Measurements from ENCODE around the gene COA1.
"Not testable (repeated sequence)": the region's sequence is repeated elsewhere in the genome, so short reads cannot be mapped to it uniquely, and the experiment has no call there.

The COA1 gene

DNA sequence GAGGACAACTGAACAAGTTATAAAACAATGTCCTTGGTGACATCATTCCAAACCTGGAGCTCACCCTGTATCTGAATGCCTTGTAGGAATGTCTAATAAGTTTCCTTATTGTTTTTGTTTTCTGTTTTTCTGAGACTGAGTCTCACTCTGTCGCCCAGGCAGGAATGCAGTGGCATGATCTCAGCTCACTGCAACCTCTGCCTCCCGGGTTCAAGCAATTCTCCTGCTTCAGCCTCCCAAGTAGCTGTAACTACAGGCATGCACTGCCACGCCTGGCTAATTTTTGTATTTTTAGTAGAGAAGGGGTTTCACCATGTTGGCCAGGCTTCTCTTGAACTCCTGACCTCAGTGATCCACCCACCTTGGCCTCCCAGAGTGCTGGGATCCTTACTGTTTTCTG lies 2.2 kb upstream of the COA1 start:
- in situ Hi-C loops (cut with MboI; ENCODE audit: low sequenced_read_pairs), result not testable (repeated sequence)

DNA sequence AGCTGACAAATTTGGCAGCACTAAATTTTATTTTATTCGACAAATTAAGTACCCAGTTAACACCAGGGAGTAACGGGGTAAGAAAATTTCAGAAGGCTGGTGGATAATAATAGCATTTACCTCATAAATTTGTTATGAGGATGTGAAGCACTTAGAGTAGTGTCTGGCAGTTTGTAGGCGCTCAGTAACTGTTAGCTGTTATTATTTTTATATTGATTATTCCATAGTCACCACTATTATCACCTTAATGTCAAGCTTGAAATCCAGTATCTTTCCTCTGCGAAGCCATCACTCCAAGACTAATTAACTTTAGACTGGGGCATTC lies 563 bp upstream of the COA1 start:
- in situ Hi-C loops (cut with MboI; ENCODE audit: low sequenced_read_pairs), result no loop called here

- in situ Hi-C loops (cut with MboI; ENCODE audit: low sequenced_read_pairs), result no loop called here
Observed at GRCh38 chr7:43727494-43727893, 1.8 kb downstream of the COA1 start.

GRCh38 chr7:43727003-43727402 lies 2.3 kb downstream of the COA1 start:
- in situ Hi-C loops (cut with MboI; ENCODE audit: low sequenced_read_pairs), result no loop called here

DNA sequence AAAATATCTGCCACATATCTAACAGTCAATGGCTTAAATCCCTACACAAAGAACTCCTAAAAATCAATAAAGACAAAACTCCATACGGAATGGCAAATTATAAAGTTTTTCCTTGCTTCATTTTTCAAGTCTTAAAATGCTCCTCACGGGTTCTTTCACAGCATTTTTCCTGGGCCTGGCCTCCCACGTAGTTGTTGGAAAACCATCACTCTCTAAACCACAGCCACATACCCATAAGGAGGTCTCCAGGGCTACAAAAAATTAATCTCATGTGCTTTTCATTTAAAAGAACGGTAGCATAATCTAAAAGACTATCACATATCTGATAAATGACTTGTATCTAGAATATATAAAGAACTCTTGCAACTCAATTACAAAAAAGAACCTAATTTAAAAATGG lies 2.9 kb downstream of the COA1 start:
- in situ Hi-C loops (cut with MboI; ENCODE audit: low sequenced_read_pairs), result no loop called here

- in situ Hi-C loops (cut with MboI; ENCODE audit: low sequenced_read_pairs), result no loop called here
Observed at GRCh38 chr7:43725251-43725650, 4.1 kb downstream of the COA1 start.

- in situ Hi-C loops (cut with MboI; ENCODE audit: low sequenced_read_pairs), result loop anchor here (25.0 kb wide), 1 partner anchor 136 kb away; the partner anchor contains the start of gene STK17A
Observed at GRCh38 chr7:43723007-43723341, 6.3 kb downstream of the COA1 start.

DNA sequence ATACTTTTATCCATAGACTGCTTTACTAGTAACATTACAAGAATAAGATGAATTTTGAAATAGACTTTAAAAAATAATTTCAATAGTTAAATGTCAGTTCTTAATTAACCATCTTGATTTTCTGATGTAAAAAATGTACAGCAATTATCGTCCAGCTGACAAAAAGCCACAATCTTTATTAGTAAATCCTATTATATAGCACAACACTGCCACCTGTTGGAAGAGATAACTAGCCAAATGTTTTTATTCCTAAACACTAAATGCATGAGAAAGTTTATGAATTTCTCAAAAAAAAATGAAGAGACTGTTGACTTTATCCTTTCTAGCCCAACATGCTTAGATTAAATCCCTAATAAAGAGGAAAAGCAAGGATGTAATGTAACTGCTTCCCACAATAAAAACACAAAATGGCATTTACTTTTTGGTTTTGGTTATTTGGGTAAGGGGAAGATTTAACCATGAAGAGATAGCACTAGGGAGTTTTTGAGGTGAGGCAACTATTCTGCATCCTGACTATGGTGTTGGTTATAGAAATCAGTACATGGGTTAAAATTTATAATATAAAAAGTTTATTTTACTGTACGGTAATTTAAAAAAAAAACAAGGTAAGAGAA lies 8.0 kb downstream of the COA1 start:
- in situ Hi-C loops (cut with MboI; ENCODE audit: low sequenced_read_pairs), result loop anchor here (25.0 kb wide), 1 partner anchor 134 kb away; the partner anchor contains the start of gene STK17A

GRCh38 chr7:43716598-43716997 lies 12.7 kb downstream of the COA1 start:
- in situ Hi-C loops (cut with MboI; ENCODE audit: low sequenced_read_pairs), result loop anchor here (25.0 kb wide), 1 partner anchor 129 kb away; the partner anchor contains the start of gene STK17A

DNA sequence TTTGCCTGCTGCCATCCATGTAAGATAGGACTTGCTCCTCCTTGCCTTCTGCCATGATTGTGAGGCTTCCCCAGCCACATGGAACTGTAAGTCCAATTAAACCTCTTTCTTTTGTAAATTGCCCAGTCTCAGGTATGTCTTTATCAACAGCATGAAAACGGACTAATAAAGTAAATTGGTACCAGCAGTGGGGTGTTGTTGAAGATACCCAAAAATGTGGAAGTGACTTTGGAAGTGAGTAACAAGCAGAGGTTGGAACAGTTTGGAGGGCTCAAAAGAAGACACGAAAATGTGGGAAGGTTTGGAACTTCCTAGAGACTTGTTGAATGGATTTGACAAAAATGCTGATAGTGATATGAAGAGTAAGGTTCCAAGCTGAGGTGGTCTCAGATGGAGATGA lies 13.4 kb downstream of the COA1 start:
- in situ Hi-C loops (cut with MboI; ENCODE audit: low sequenced_read_pairs), result loop anchor here (25.0 kb wide), 1 partner anchor 129 kb away; the partner anchor contains the start of gene STK17A

DNA sequence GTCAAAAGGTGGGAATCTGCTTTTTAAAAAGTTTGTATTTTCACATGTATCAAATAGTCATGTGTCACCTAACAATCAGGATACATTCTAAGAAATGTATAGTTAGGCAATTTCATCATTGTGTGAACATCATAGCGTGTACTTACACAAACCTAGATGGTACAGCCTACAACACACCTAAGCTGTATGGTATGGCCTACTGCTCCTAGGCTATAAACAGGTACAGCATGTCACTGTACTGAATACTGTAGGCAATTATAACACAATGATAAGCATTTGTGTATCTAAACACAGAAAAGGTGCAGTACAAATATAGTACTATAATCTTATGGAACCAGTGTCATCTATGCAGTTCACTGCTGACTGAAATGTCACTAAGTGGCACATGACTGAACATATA lies 17.8 kb downstream of the COA1 start:
- in situ Hi-C loops (cut with MboI; ENCODE audit: low sequenced_read_pairs), result loop anchor here (25.0 kb wide), 1 partner anchor 124 kb away; the partner anchor contains the start of gene STK17A

DNA sequence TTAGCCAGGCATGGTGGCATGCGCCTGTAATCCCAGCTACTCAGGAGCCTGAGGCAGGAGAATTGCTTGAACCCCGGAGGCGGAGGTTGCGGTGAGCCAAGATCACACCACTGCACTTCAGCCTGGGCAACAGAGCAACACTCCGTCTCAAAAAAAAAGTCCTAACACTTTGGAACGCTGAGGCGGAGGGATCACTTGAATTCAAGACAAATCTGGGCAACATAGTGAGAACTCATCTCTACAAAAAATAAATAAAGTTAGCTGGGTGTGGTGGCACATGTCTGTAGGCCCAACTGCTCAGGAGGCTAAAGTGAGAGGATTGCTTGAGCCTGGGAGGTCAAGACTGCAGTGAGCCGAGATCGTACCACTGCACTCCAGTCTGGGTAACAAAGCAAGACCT lies 21.3 kb downstream of the COA1 start:
- in situ Hi-C loops (cut with MboI; ENCODE audit: low sequenced_read_pairs), result loop anchor here (25.0 kb wide), 1 partner anchor 121 kb away; the partner anchor contains the start of gene STK17A

GRCh38 chr7:43703573-43703972 lies 25.8 kb downstream of the COA1 start:
- in situ Hi-C loops (cut with MboI; ENCODE audit: low sequenced_read_pairs), result loop anchor here (25.0 kb wide), 1 partner anchor 116 kb away; the partner anchor contains the start of gene STK17A

GRCh38 chr7:43702974-43703373 lies 26.3 kb downstream of the COA1 start:
- in situ Hi-C loops (cut with MboI; ENCODE audit: low sequenced_read_pairs), result loop anchor here (25.0 kb wide), 1 partner anchor 116 kb away; the partner anchor contains the start of gene STK17A

DNA sequence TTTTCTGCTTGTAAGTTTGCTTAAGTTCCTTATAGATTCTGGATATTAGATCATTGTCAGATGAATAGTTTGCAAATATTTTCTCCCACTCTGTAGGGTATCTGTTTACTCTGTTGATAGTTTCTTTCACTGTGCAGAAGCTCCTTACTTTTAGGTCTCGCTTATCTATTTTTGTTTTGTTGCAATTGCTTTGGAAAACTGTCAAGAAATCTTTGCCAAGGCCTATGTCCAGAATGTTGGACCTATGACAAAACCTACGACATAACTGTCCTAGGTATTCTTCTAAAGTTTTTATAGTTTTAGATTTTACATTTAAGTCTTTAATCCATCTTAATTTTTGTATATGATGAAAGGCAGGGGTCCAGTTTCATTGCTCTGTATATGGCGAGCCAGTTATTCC lies 27.4 kb downstream of the COA1 start:
- in situ Hi-C loops (cut with MboI; ENCODE audit: low sequenced_read_pairs), result loop anchor here (25.0 kb wide), 1 partner anchor 115 kb away; the partner anchor contains the start of gene STK17A

GRCh38 chr7:43701500-43701854 lies 27.8 kb downstream of the COA1 start:
- in situ Hi-C loops (cut with MboI; ENCODE audit: low sequenced_read_pairs), result loop anchor here (25.0 kb wide), 1 partner anchor 114 kb away; the partner anchor contains the start of gene STK17A

GRCh38 chr7:43700646-43701499 lies 28.4 kb downstream of the COA1 start:
- in situ Hi-C loops (cut with MboI; ENCODE audit: low sequenced_read_pairs), result loop anchor here (25.0 kb wide), 1 partner anchor 114 kb away; the partner anchor contains the start of gene STK17A

DNA sequence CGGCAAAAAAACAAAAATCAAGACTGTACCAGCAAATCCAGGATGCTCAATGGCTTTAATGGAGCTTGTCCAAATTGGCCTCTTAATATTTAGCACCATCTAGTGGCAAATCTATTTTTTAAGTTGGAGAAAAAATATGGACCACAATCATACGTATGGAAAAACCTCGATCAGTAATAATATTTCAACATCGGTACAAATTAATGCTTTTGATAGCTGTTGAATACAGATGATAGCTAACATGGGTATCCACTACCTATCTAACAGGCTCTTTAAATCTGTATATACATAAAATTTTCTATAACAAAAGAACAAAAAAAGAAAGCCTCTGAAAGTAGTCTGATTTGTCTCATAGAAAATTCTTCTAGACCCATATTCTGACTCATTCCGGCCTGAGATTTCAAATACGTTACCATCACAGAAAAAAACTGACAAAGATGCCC lies 29.2 kb downstream of the COA1 start:
- in situ Hi-C loops (cut with MboI; ENCODE audit: low sequenced_read_pairs), result loop anchor here (25.0 kb wide), 1 partner anchor 113 kb away; the partner anchor contains the start of gene STK17A

- in situ Hi-C loops (cut with MboI; ENCODE audit: low sequenced_read_pairs), result no loop called here
Observed at GRCh38 chr7:43698460-43699255, 30.7 kb downstream of the COA1 start.

DNA sequence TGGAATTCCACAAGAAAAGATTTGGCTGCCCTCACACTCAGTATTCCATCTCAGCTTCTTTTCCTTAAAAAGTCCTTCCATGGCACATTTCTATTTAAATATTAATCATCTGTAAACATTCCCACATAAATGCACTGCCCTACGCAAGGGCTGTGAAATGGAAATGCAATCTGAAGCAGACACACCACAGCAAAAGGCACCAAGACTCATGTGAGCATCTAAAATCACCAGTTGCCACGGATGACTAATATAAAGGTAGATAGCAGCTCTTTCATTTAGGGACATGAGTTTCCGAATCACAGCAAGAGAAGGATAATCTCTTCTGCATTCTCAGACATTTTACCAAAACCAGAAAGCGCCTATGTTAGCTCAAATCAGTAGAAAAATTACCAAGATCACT lies 31.6 kb downstream of the COA1 start:
- in situ Hi-C loops (cut with MboI; ENCODE audit: low sequenced_read_pairs), result no loop called here

GRCh38 chr7:43695365-43695764 lies 34.0 kb downstream of the COA1 start:
- in situ Hi-C loops (cut with MboI; ENCODE audit: low sequenced_read_pairs), result no loop called here
